ENCODE results near the gene OSBPL6. TPM values are rescaled to one million over a fixed set of nuclear protein-coding genes. Genes with fewer than 3 reads are reported as not detected.

OSBPL6 gene
- total and polyA plus RNA-seq, 2 donors from 2014 or later = 0.91 to 1.4 TPM

GRCh38 chr2:178450774-178451525 lies 256.6 kb downstream of the OSBPL6 start, which contains the start of the genes PJVK and PRKRA:
Gene PJVK, plus strand, starts transcription at chr2:178451378. Its CDS starts 2,032 bp downstream, at chr2:178453410.
Gene PRKRA, minus strand, starts transcription at chr2:178451175. Its CDS starts 145 bp downstream, at chr2:178451030.
- peak; percentile 32 for FAIRE-seq
- intact Hi-C loops (cut with DNase I) = no loop called here

GRCh38 chr2:178452334-178452733 lies 258.0 kb downstream of the OSBPL6 start:
- Histone ChIP-seq H3K27me3 (ENCODE audit: control insufficient read depth, insufficient read depth, low read length) (no peaks in the 10 kb centered on the region), H3K4me1 (ENCODE audit: control insufficient read depth in 2 of 3, insufficient read depth in 2 of 3, low read depth in 1 of 3, low read length in 3 of 3) (peaks cover 8 to 11% (median 8%) of the 10 kb centered on the region in 3 donors), H3K9me3 (ENCODE audit: control insufficient read depth in 2 of 3, insufficient read depth in 1 of 3, low read length in 3 of 3) (no peaks in the 10 kb centered on the region), H3K36me3 (ENCODE audit: control insufficient read depth in 2 of 3, insufficient read depth in 3 of 3, low read length in 3 of 3) (peaks cover 0 to 3% (median 3%) of the 10 kb centered on the region in 3 donors), H3K27ac (ENCODE audit: low read depth in 2 of 2, low read length in 2 of 2) (no peak overlapping the region), H3K4me3 (ENCODE audit: low read length in 3 of 3) (no peak overlapping the region), H3K9ac (ENCODE audit: low read length in 3 of 3) (no peak overlapping the region)
- intact Hi-C loops (cut with DNase I) = no loop called here
- no peak for TF ChIP-seq CTCF (IDR thresholded peaks at IDR 0.05; ENCODE audit: borderline replicate concordance, extremely low read depth, insufficient read depth)
- DNase-seq (no peak), FAIRE-seq (no peak)

More at GRCh38 chr2:178450774-178451525, 256.6 kb downstream of the OSBPL6 start, which contains the start of the genes PJVK and PRKRA:
- peak within 1 kb of the TSS; percentile 98 to 99 for H3K27ac ChIP-seq (ENCODE audit: low read depth in 2 of 2, low read length in 2 of 2)
- peaks cover 4 to 6% (median 4%) of the 10 kb centered on the region in 3 donors for H3K36me3 ChIP-seq (ENCODE audit: control insufficient read depth in 2 of 3, insufficient read depth in 3 of 3, low read length in 3 of 3)
- H3K9me3 ChIP-seq (ENCODE audit: control insufficient read depth in 2 of 3, insufficient read depth in 1 of 3, low read length in 3 of 3) = no peaks in the 10 kb centered on the region
- no peak for TF ChIP-seq CTCF (IDR thresholded peaks at IDR 0.05; ENCODE audit: borderline replicate concordance, extremely low read depth, insufficient read depth)
- peak within 1 kb of the TSS; percentile 71 to 98 (median 94) for H3K9ac ChIP-seq (ENCODE audit: low read length in 3 of 3)
- no peaks in the 10 kb centered on the region for H3K27me3 ChIP-seq (ENCODE audit: control insufficient read depth, insufficient read depth, low read length)
- H3K4me1 ChIP-seq (ENCODE audit: control insufficient read depth in 2 of 3, insufficient read depth in 2 of 3, low read depth in 1 of 3, low read length in 3 of 3) = peaks cover 8 to 11% (median 8%) of the 10 kb centered on the region in 3 donors
- H3K4me3 ChIP-seq (ENCODE audit: low read length in 3 of 3) = peak within 1 kb of the TSS; percentile 77 to 88 (median 82)
- DNase-seq = peak; percentile 99 to 100 (median 99)

Other genes starting within 250 kb of the OSBPL6 start
- 0.82 TPM for gene PDE11A, start 121.7 kb upstream of the OSBPL6 start, total RNA-seq
- 0.58 TPM for gene PDE11A, start 121.7 kb upstream of the OSBPL6 start, polyA plus RNA-seq (ENCODE audit: insufficient read depth, low read depth, low replicate concordance)
- gene RBM45, start 82.1 kb upstream of the OSBPL6 start, total RNA-seq = 19.2 TPM
- 10.1 TPM for gene RBM45, start 82.1 kb upstream of the OSBPL6 start, polyA plus RNA-seq (ENCODE audit: insufficient read depth, low read depth, low replicate concordance)

All from kidney (tissue), 14 donors.